Activated T-cell treated with anti-CD3 and anti-CD28 coated beads, Interleukin-2, amount 50 U/mL, for 4 hours (primary cell): ENCODE results near the gene LMO7. TPM values are rescaled to one million over a fixed set of nuclear protein-coding genes. Genes with fewer than 3 reads are reported as not detected.

Experiments used
- ATAC-seq, 2 donors: fragments of 200-7000 bp; cut with Tn5 transposase; one replicate each; pipeline ENCODE4 v1.10.0; 2021
- DNase-seq: peaks from one replicate; pipeline ENCODE4 v3.0.0-alpha.2; 2020
- H3K27me3 Mint-ChIP-seq: one replicate; pipeline ENCODE4 v1.8.0; 2021; ENCODE audit warnings: low read depth, mixed read lengths
- H3K36me3 Mint-ChIP-seq: one replicate; pipeline ENCODE4 v1.8.0; 2022; ENCODE audit warnings: mixed read lengths; ENCODE audit not compliant: insufficient read depth
- H3K4me1 Mint-ChIP-seq: one replicate; pipeline ENCODE4 v1.8.0; 2021; ENCODE audit warnings: low read depth, mixed read lengths
- H3K4me3 Mint-ChIP-seq: one replicate; pipeline ENCODE4 v1.8.0; 2021; ENCODE audit warnings: mild to moderate bottlenecking, moderate library complexity, mixed read lengths
- H3K9me3 Mint-ChIP-seq: one replicate; pipeline ENCODE4 v1.8.0; 2021; ENCODE audit warnings: mixed read lengths
- total RNA-seq, 3 donors: library from RNA; stranded (reverse); gene quantifications; one replicate each; pipeline ENCODE4 v1.2.1, GENCODE V29; 2021

LMO7 gene
- 1 to 10 TPM; 4.2 to 5.9 (median 4.3) TPM for total RNA-seq

DNA sequence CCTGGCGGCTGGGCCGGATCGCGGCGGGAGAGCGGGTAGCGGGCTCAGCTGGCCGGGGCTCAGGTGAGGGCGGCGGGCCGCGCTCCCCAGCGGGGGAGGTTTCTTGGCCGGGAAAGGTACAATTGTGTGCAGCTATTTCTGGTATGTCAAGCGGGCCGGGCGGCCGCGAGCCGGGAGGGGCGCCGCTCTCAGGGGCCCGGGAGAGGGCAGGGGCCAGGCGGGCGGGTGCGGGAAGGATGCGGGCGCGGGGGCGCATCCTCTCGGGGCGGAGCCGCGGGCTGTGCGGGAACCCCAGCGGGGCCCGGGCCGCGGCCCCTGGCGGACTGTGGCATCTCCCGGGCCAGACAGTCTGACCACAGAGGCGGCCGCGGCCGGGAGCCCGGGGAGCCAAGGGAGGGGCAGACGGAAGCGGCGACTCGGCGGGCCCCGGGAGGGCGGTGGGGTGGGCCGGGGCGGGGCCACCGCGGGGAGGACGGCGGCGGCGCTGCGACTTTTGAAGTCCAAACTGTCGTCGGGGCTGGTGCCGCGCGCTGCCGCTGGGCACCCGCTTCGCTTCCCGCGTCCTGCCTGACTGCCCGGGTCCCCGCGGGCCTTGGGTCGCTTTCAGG lies at the start of gene LMO7:
Gene LMO7, plus strand, starts transcription at position 503 of the 608 bp plus-strand sequence. CDS start 328 bp downstream, outside the sequence.
- peaks cover 12% of the 10 kb centered on the region for H3K4me1 Mint-ChIP-seq
- H3K4me3 Mint-ChIP-seq, result peak within 1 kb of the TSS; percentile 77
- ATAC-seq, result peak; percentile 70 to 76
- peaks cover 6% of the 10 kb centered on the region for H3K27me3 Mint-ChIP-seq
- DNase-seq, result peak; percentile 19
- no peaks in the 10 kb centered on the region for H3K9me3 Mint-ChIP-seq
- no peaks in the 10 kb centered on the region for H3K36me3 Mint-ChIP-seq

DNA sequence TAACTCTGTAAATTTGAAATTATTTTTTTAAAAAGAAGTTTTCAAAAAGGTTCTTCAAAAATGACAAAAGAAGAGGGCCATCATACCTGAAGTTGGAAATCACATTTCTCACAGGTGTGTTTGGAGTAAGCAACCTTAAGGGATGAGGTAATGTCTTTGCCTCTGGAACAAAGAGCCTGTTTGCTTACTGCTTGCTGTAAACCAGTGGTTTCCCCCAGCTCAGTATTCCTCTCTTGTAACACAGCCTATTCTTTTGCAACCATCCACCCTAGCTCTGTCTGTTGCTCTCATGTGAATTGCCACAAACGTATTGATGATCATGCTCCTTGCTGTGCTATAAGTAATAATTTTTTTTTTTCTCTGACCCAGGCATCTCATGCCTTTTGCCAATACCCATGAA lies 48.5 kb upstream of the LMO7 start:
- H3K36me3 Mint-ChIP-seq, result peaks cover 49% of the 10 kb centered on the region
- DNase-seq, result no peak

DNA sequence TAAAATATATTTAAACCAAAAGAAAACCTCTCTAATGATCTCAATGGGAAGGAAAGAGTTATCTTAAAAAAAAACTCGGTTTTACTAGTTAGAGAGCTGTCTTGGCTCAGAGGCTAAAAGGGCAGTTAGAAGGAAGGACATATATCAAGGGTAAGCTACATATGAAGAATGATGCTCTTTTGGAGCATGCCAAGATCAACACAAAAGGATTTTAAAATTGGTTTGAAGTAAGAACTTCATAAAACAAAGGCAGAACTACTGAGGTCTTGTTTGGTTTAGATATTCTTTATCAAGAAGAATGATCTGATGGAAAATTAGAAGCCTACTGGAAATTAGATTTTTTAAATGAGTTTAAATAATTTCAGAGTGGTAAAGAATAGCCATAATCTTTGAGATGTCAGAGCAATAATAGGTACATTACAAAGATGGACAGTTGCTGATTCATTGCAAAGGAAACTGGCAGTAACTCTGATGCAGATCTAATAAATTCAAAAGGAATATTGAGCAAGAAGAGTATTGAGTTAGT lies 39.4 kb upstream of the LMO7 start:
- Mint-ChIP-seq H3K4me3 (no peak overlapping the region), H3K36me3 (peaks cover 31% of the 10 kb centered on the region), H3K27me3 (no peaks in the 10 kb centered on the region), H3K4me1 (no peaks in the 10 kb centered on the region), H3K9me3 (no peaks in the 10 kb centered on the region)
- ATAC-seq (no peak), DNase-seq (no peak)

More for the DNA sequence above, 48.5 kb upstream of the LMO7 start:
- no peak for ATAC-seq
- no peaks in the 10 kb centered on the region for H3K27me3 Mint-ChIP-seq
- H3K4me1 Mint-ChIP-seq, result peaks cover 8% of the 10 kb centered on the region
- no peak overlapping the region for H3K4me3 Mint-ChIP-seq
- peaks cover 11% of the 10 kb centered on the region for H3K9me3 Mint-ChIP-seq

- no peaks in the 10 kb centered on the region for H3K27me3 Mint-ChIP-seq
- no peak overlapping the region for H3K4me3 Mint-ChIP-seq
- H3K36me3 Mint-ChIP-seq, result peaks cover 31% of the 10 kb centered on the region
- H3K4me1 Mint-ChIP-seq, result no peaks in the 10 kb centered on the region
- no peak for DNase-seq
- H3K9me3 Mint-ChIP-seq, result no peaks in the 10 kb centered on the region
- no peak for ATAC-seq
Measured at GRCh38 chr13:75600371-75600770, 35.8 kb upstream of the LMO7 start.

DNA sequence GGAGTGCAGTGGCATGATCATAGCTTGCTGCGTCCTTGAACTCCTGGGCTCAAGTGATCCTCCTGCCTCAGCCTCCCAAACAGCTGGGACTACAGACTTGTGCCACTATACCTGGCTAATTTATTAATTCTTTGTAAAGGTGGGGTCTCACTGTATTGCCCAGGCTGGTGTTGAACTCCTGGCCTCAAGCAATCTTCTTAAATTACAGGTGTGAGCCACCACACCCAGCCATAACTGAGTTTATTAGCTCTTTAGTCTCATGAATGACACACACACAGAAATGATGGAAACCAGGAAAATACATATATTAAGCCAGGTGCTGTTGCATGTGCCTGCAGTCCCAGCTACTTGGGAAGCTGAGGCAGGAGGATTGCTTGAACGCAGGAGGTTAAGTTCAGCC lies 33.1 kb upstream of the LMO7 start:
- DNase-seq (no peak), ATAC-seq (no peak)
- H3K9me3 Mint-ChIP-seq, result no peaks in the 10 kb centered on the region
- peaks cover 28% of the 10 kb centered on the region for H3K36me3 Mint-ChIP-seq
- H3K4me1 Mint-ChIP-seq, result no peaks in the 10 kb centered on the region
- H3K4me3 Mint-ChIP-seq, result no peak overlapping the region
- H3K27me3 Mint-ChIP-seq, result no peaks in the 10 kb centered on the region

DNA sequence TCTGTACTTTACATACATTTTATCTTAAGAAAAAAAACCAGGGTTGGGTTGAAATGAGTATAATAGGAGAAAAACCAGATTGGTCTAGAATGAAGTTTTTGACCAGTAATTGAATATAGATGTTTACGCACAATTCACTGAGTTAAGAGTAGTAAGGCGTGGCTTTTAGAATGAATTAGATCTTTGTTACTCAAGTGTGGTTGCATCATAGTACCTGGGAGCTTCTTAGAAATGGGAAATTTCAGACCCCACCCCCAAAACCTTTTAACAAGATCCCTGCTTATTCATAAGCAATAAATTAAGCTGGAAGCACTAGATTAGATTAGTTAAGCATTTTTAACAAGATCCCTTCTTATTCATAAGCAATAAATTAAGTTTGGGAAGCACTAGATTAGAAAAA lies 28.7 kb upstream of the LMO7 start:
- Mint-ChIP-seq H3K27me3 (no peaks in the 10 kb centered on the region), H3K9me3 (no peaks in the 10 kb centered on the region), H3K4me3 (no peak overlapping the region), H3K36me3 (peaks cover 22% of the 10 kb centered on the region), H3K4me1 (no peaks in the 10 kb centered on the region)
- DNase-seq, result no peak
- ATAC-seq, result no peak

DNA sequence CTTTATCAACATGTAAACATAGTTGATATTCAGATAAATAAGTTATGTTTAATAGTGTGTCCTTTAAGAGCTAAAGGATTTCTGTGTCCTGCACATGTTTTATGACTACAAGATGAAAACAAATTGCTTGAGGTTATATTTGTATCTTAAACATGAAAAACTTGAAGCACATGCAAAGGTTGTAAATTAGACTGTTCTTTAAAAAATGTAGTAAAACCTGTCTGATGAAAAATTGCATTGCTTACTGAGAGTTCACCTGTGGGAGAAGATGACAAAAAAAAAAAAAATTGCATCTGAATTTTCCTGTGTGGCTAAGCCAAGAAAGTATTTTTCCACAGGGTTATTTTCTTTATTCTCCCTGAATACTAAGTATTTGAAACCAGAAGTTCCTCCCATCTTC lies 25.7 kb upstream of the LMO7 start:
- H3K36me3 Mint-ChIP-seq, result peaks cover 26% of the 10 kb centered on the region
- no peak for ATAC-seq
- H3K4me3 Mint-ChIP-seq, result no peak overlapping the region
- H3K27me3 Mint-ChIP-seq, result no peaks in the 10 kb centered on the region
- H3K4me1 Mint-ChIP-seq, result no peaks in the 10 kb centered on the region
- DNase-seq, result no peak
- H3K9me3 Mint-ChIP-seq, result no peaks in the 10 kb centered on the region

GRCh38 chr13:75612354-75612753 lies 23.8 kb upstream of the LMO7 start:
- DNase-seq (no peak), ATAC-seq (no peak)
- Mint-ChIP-seq H3K4me3 (no peak overlapping the region), H3K27me3 (no peaks in the 10 kb centered on the region), H3K4me1 (no peaks in the 10 kb centered on the region), H3K9me3 (no peaks in the 10 kb centered on the region), H3K36me3 (peaks cover 18% of the 10 kb centered on the region)

DNA sequence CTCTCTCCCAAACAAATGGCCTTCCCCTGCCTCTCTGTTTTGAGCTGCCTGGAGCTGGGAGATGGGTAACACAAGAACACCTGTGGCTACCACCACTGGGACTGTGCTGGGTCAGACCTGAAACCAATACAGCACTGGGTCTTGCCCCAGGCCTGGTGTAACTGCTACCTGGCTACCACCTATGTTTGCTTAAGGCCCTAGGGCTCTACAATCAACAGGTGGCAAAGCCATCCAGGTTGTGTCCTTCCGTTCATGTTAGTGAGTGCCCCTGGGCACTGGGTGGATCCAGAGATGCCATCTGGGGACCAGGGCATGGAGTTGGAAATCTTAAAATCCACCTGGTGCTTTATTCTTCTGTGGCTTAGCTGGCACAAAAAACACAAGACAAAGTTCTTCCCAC lies 18.9 kb upstream of the LMO7 start:
- H3K27me3 Mint-ChIP-seq, result no peaks in the 10 kb centered on the region
- peaks cover 21% of the 10 kb centered on the region for H3K36me3 Mint-ChIP-seq
- no peaks in the 10 kb centered on the region for H3K9me3 Mint-ChIP-seq
- ATAC-seq (no peak), DNase-seq (no peak)
- no peak overlapping the region for H3K4me3 Mint-ChIP-seq
- no peaks in the 10 kb centered on the region for H3K4me1 Mint-ChIP-seq

- Mint-ChIP-seq H3K27me3 (no peaks in the 10 kb centered on the region), H3K4me3 (no peak overlapping the region), H3K4me1 (no peaks in the 10 kb centered on the region), H3K36me3 (peaks cover 21% of the 10 kb centered on the region), H3K9me3 (no peaks in the 10 kb centered on the region)
- DNase-seq (no peak), ATAC-seq (no peak)
Measured at GRCh38 chr13:75618308-75618707, 17.8 kb upstream of the LMO7 start.

- Mint-ChIP-seq H3K36me3 (peaks cover 28% of the 10 kb centered on the region), H3K4me3 (no peak overlapping the region), H3K9me3 (no peaks in the 10 kb centered on the region), H3K4me1 (no peaks in the 10 kb centered on the region), H3K27me3 (no peaks in the 10 kb centered on the region)
- ATAC-seq (no peak), DNase-seq (no peak)
Measured at GRCh38 chr13:75620020-75620419, 16.1 kb upstream of the LMO7 start.

DNA sequence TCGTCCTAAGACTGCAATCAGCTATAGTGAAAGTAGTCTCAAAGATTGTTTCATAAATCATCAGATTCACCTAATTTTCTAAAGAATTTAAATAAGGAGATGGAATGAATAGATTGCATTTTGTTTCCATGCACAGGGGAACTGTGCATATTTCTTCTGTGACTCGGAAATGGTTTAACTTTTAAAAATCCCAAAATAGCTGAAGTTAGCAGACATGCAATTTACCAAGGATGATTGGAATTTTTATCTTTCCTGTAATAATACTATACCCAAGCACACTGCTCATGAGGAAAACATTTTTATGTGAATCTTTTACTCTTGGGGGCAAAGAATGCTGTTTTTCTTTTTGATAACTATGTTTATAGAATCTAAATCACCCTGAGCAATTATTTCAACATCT lies 15.0 kb upstream of the LMO7 start:
- no peaks in the 10 kb centered on the region for H3K4me1 Mint-ChIP-seq
- no peaks in the 10 kb centered on the region for H3K9me3 Mint-ChIP-seq
- H3K36me3 Mint-ChIP-seq, result peaks cover 35% of the 10 kb centered on the region
- ATAC-seq (no peak), DNase-seq (no peak)
- H3K27me3 Mint-ChIP-seq, result no peaks in the 10 kb centered on the region
- H3K4me3 Mint-ChIP-seq, result no peak overlapping the region

DNA sequence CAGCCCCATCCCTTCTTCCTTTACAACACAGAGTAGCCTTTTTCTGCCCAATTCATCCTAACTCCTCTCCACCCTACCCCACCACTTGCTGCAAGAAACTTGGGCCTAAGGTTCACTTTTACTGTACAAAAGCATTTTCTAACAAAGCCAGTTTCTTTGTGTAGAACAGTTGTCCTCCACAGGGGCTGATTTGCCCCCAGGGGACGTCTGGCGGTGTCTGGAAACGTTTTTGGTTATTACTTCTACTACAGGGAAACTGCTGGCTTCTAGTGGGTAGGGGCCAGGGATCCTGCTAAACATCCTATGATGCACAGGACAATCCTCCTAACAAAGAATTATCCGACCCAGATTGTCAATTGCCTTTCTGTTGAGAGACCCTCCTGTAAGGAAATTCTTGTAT lies 7.3 kb upstream of the LMO7 start:
- no peak overlapping the region for H3K4me3 Mint-ChIP-seq
- no peaks in the 10 kb centered on the region for H3K9me3 Mint-ChIP-seq
- ATAC-seq (no peak), DNase-seq (no peak)
- peaks cover 23% of the 10 kb centered on the region for H3K36me3 Mint-ChIP-seq
- H3K27me3 Mint-ChIP-seq, result no peaks in the 10 kb centered on the region
- H3K4me1 Mint-ChIP-seq, result peaks cover 16% of the 10 kb centered on the region

GRCh38 chr13:75633285-75633684 lies 2.8 kb upstream of the LMO7 start:
- Mint-ChIP-seq H3K4me3 (no peak overlapping the region), H3K4me1 (peaks cover 12% of the 10 kb centered on the region), H3K27me3 (peaks cover 6% of the 10 kb centered on the region), H3K36me3 (peaks cover under 1% of the 10 kb centered on the region), H3K9me3 (no peaks in the 10 kb centered on the region)
- DNase-seq (no peak), ATAC-seq (no peak)

DNA sequence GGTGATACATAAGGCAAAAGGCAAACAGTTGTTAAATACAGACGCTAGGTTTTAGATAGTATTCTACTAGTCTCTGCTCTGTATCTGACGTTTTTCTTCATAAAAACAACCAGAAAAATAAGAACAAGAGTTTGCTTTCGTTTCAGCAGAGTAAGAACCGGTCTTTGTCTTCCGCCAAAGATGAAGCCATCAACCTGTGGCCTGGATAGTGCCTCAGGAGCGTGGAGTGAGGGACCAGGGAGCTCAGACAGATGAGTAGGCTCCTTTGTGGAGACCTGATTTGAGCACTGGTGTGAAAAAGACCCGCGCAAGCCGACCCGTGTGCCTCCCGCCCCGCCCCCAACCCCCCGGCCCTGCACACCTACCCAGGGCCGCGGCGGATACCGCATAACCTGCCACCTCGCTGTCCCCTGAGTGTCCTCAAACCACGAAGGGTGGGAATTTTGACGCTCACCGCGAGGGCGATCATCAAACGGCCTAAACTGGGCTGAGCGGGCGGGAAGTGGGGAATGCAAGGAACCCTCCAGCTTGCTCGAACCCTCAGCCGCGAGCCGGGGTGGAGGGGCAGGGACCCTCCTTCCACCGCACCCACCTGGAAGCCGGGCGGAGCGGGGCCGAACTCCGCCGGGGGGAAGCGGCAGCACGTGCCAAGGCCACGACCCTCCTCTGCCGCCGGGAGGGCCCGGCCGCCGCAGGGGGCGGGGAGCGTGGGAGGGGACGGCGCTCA lies 866 bp upstream of the LMO7 start:
- no peaks in the 10 kb centered on the region for H3K9me3 Mint-ChIP-seq
- DNase-seq (no peak), ATAC-seq (peak in 1 of 2 donors; percentile 2)
- no peaks in the 10 kb centered on the region for H3K36me3 Mint-ChIP-seq
- H3K4me3 Mint-ChIP-seq, result peak overlapping the region; percentile 57
- H3K4me1 Mint-ChIP-seq, result peaks cover 12% of the 10 kb centered on the region
- peaks cover 6% of the 10 kb centered on the region for H3K27me3 Mint-ChIP-seq
